Upper lobe of left lung (tissue), 4 donors: Measurements from ENCODE around the gene MYOM3.

Experiments
- CTCF ChIP-seq, 6 experiments: fragments of 450-650 bp in 4 of 6; fragments of 200-600 bp in 2 of 6; sonication (generic) in 2 of 6; IDR thresholded peaks; one replicate each; pipeline ENCODE4 v1.5.1; 2016 to 2019; ENCODE audit warnings: antibody characterized with exemption in 6 of 6
- EP300 ChIP-seq, 4 donors: sonication (generic); formaldehyde crosslinking; IDR thresholded peaks; one replicate each; pipeline ENCODE4 v1.5.1; 2017; ENCODE audit warnings: antibody characterized with exemption in 4 of 4, control low read depth in 2 of 4
- POLR2A ChIP-seq, 4 donors: fragments of 450-650 bp; IDR thresholded peaks; one replicate each; pipeline ENCODE4 v1.5.1; 2016 to 2017; ENCODE audit warnings: antibody characterized with exemption in 4 of 4, mild to moderate bottlenecking in 2 of 4
- POLR2AphosphoS5 ChIP-seq, 2 donors: sonication (generic); formaldehyde crosslinking; IDR thresholded peaks; one replicate each; pipeline ENCODE4 v1.5.1; 2017; ENCODE audit warnings: antibody characterized with exemption in 2 of 2

GRCh38 chr1:24130385-24130784 lies 18.4 kb upstream of the MYOM3 start:
- TF ChIP-seq CTCF (IDR thresholded peaks at IDR 0.05) = no peak
- TF ChIP-seq POLR2A (IDR thresholded peaks at IDR 0.05) = no peak
- no peak for TF ChIP-seq EP300 (IDR thresholded peaks at IDR 0.05)
- no peak for TF ChIP-seq POLR2AphosphoS5 (IDR thresholded peaks at IDR 0.05)
